C4-2B (cell line): Measurements from ENCODE around the gene CBX2.

ENCODE experiments used
- ZFX ChIP-seq: fragments of 450-650 bp; IDR thresholded peaks from 2 replicates; pipeline ENCODE4 v1.6.1; 2017
- TF ChIP-seq, protein P1 (sequence below): fragments of 450-650 bp; conservative IDR thresholded peaks from 2 replicates; pipeline ENCODE4 v1.5.1; 2017; ENCODE audit warnings: mild to moderate bottlenecking

DNA sequence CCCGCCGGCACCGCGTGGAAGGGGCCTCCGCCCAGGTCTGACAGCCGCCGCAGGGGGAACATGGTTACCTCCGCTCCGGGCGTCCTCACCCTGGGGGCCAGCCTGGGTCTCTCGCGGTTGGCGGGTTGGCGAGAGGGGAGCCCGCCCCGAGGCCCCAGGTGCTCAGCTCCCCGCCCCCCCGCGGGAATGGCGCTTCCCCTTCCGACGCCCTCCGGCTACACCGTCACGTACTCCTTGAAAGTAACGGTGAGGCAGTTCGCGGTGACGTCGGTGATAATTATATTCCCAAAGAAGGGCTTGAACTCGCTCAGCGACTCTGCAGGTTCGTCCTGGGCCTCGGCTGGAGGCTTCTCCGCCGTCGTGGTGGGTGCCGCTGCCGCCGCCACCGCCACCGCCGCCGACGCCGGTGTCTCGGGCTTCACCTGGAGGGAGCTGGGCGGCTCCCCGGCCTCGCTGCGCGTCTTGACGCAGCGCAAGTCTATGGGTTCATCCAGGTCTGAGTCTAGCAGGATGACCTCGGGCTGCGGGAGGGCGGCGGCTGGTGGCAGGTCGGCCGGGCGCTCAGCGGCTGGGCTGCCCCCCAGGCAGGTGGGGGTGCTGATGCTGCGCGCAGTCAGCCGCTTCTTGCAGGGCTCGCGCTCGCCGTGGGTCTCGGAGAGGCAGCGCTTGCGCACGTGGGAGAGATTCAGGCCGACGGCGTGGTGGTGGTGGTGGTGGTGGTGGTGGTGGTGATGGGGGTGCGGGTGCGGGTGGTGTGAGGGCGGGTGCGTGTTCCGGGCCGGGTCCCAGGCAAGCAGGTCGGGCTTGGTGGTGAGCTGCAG is 56.0 kb downstream of the CBX2 start:
- TF ChIP-seq, protein P1, sequence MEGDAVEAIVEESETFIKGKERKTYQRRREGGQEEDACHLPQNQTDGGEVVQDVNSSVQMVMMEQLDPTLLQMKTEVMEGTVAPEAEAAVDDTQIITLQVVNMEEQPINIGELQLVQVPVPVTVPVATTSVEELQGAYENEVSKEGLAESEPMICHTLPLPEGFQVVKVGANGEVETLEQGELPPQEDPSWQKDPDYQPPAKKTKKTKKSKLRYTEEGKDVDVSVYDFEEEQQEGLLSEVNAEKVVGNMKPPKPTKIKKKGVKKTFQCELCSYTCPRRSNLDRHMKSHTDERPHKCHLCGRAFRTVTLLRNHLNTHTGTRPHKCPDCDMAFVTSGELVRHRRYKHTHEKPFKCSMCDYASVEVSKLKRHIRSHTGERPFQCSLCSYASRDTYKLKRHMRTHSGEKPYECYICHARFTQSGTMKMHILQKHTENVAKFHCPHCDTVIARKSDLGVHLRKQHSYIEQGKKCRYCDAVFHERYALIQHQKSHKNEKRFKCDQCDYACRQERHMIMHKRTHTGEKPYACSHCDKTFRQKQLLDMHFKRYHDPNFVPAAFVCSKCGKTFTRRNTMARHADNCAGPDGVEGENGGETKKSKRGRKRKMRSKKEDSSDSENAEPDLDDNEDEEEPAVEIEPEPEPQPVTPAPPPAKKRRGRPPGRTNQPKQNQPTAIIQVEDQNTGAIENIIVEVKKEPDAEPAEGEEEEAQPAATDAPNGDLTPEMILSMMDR, result no peak
- TF ChIP-seq ZFX, result peak; percentile 39; the same call in 1 of the 2 replicates
